ENCODE results near the gene IL18R1.
"Not testable (repeated sequence)": the region's sequence is repeated elsewhere in the genome, so short reads cannot be mapped to it uniquely, and the experiment has no call there.

GRCh38 chr2:102324914-102325313 is 30.7 kb upstream of the IL18R1 start:
- not testable (repeated sequence) for TF ChIP-seq CTCF (IDR thresholded peaks at IDR 0.05; ENCODE audit: low read length); EZH2 (optimal IDR thresholded peaks at IDR 0.05; ENCODE audit: low read depth, low read length); EZH2phosphoT487 (IDR thresholded peaks at IDR 0.05; ENCODE audit: low read length)

Measured in MM.1S (cell line).